Stimulated activated CD8-positive, alpha-beta memory T cell treated with anti-CD3 and anti-CD28 coated beads, Interleukin-7, amount 100 ng/mL, for 48 hours (primary cell): ENCODE measurements around the gene CLDN14.

Experiments
- DNase-seq, 2 donors: peaks; one replicate each; pipeline ENCODE4 v3.0.0-alpha.2; 2020; ENCODE audit warnings: low read depth in 1 of 2; ENCODE audit errors: extremely low read depth in 1 of 2

CLDN14 gene

DNA sequence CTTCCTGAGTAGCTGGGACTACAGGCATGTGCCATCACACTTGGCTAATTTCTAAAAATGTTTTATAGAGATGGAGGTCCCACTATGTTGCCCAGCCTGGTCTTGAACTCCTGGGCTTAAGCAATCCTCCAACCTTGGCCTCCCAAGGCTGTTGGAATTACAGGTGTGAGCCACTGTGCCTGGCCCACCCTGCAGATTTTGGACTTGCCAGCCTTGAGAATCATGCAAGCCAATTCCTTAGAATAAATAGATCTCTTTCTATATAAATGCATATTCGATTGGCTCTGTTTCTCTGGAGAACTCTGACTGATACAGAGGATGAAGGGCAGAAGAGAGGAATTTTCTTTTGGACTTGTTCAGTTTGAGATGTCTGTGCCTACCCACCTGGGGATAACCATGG lies 6.7 kb downstream of the CLDN14 start:
- no peak for DNase-seq

DNA sequence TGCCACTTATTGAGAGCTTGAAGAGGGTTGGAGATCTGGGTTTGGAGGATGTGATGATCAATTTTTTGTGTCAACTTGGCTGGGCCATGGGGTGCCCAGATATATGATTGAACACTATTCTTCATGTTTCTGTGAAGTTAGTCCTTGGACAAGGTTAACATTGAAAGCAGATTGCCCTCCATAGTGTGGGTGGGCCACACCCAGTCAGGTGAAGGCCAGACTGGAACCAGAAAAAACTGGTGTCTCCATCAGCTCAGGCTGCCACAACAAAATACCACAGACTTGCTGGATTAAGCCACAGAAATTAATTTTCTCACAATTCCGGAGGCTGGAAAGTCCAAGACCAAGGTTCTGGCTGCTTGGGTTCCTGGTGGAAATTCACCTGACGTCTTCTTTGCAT lies 7.5 kb downstream of the CLDN14 start:
- no peak for DNase-seq

DNA sequence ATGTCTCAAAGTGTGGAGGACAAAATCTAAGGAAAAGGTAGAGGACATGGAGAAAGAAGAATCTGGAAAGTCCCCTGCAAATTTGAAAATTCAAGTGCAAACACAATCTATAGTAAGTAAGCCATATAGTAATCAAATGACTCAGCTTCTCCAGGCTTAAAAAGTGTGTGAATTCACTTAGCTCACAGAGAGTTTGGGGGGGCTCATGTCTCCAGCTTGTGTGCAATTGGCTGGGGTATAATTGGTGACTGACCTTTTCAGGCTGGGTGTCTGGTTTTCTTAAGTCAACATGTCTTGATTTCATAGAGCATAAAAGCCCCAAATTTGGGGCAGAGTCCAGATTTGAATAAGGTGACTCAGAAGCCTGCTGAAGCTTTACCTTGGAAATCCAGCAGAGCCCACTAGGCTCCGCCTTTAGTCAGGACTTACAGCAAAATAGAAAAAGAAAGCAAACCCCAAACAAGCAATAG lies 8.6 kb downstream of the CLDN14 start:
- no peak for DNase-seq

DNA sequence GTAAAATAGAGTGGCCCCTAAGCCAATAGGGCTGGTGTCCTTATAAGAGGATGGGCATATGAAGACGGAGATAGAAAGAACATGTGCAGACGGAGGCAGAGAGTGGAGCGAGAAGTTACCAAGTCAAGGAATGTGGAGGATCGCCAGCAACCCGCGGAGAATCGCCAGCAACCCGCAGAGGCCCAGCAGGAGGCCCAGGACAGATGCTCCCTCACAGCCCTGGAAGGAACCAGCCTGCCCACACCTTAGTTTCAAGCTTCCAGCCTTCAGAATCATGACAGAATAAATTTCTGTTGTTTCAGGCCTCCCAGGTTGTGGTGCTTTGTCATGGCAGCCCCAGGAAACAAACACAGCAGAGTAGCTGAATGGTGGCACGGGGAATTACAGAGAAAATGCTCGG lies 9.6 kb downstream of the CLDN14 start:
- DNase-seq, result no peak

DNA sequence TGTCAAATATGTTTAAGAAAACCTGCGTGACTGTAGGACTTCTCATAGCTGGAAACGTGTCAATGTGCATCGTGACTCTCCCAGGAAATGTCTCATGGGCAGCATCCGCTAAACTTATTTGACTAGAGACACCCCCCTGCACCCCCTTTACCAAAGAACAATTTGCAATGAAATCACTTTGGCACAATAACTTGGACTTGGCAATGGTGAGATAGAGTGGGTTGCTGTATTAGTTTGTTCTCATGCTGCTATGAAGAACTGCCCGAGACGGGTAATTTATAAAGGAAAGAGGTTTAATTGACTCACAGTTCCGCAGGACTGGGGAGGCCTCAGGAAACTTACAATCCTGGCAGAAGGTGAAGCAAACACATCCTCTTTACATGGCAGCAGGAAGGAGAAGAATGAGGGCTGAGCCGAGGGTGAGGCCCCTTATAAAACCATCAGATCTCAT lies 13.8 kb downstream of the CLDN14 start:
- DNase-seq, result no peak

DNA sequence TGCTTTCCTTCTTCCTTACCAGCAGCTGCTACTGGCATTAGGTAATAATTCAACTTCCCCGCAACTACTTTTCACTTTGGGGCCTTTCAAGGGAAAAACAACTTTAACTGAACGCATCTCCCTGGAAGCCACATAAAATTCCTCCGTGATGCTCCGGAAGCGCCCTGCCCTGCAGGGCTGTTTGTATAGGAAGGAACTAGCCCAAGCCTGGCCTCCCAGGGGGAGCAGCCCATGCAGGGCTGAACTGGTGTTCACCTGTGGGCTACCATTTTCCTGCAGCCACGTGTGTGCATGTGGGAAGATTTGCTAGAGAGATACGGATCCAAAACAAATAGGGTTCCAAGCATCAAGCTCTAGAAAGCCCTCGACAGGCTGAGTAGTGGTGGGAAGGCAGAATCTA lies 14.4 kb downstream of the CLDN14 start:
- DNase-seq, result no peak

DNA sequence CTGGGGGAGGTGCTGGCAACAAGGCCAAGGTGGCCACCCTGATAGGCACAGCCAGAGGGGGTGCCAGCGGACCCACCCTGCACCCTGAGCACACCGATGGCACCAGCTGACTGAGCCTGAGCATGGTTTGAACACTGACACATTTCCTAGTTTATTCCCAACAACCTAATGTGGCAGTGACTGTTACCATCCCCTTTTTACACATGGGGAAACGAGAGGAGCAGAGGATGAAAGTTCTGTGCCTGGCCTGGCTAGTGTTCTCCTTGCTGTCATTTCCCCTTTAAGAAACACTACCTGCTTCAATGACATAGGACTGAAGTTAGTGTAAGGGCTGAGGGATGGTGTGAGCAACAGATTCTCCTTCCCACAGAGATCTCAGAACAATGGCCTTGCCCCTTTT lies 15.3 kb downstream of the CLDN14 start:
- DNase-seq, result no peak

DNA sequence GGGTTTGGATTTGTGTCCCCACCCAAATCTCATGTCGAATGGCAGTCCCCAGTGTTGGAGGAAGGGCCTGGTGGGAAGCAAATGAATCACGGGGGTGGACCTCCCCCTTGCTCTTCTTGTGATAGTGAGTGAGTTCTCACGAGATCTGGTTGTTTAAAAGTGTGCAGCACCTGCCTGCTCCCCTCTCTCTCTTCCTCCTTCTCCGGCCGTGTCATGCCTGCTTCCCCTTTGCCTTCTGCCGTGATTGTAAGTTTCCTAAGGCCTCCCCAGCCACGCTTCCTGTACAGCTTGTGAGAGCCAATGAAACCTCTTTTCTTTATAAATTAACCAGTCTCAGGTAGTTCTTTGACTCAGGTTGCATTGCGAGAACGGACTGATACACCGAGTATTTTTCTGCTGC lies 15.9 kb downstream of the CLDN14 start:
- DNase-seq, result no peak

DNA sequence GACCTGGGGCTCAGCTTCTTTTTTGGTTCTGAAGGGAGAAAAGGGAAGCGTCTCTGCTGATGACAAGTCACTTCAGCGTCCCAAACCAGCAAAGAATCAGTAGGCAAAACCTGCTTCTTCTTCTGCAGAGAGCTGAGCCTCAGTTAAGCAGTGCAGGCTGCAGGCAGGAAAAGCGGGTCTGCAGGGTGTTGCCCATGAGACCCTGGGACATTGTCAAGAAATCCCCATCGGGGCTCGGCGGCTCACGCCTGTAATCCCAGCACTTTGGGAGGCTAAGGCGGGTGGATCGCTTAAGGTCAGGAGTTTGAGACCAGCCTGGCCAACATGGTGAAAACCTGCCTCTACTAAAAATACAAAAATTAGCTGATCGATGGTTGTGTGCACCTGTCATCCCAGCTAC lies 16.7 kb downstream of the CLDN14 start:
- DNase-seq, result no peak

DNA sequence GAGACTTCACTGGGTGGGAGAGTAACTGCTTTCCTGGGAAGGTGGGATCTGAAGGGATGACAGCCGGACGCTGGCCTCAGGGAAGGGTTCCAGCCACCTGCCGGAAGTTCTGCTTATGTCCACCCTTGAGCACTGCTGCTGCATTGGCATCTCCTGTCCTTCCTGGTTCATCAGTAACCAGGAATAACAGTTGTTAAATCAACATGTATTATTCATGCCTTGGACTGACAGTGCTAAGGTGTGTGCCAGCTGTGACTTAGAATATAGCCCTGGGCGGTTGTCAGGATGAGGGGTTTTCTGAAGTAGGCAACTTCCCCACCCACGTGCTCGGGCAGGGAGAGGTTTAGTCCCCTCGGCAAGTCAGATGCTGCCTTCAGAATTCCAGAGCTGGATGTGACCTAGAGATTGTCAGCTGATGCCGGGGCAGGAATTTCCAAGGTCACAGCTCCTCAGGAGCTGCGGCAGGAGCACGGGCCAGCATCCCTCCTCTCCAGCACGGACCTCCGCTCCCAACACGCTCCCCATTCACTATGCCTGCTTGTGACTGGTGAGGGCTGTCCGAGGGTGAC lies 17.9 kb downstream of the CLDN14 start:
- no peak for DNase-seq

DNA sequence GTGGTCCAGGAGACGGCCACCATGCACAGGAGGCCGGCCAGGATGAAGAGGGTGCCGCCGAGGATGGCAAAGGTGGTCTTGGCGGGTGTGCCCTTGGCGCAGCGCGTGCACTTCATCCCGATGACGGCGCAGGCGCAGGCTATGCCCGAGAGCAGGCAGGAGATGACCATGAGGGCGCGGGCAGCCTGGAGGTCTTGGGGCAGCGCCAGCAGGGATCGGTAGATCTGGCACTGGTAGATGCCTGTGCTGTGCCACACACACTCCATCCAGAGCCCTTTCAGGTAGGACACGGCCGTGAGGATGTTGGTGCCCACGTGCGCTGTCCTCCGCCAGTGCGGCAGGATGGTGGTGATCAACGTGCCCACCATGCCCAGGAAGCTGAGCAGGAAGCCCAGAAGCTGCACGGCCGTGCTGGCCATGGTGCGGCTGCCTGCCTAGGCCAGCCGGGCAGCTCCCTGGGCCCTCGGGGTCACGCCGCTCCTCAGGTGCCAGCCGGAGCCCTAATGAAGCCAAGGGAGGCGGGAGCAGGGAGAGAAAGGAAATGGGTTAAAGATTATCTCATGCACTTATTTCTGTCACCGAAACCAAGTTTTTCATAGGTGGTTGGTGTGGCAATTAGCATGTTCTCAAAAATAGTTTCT lies 18.5 kb downstream of the CLDN14 start:
- no peak for DNase-seq

DNA sequence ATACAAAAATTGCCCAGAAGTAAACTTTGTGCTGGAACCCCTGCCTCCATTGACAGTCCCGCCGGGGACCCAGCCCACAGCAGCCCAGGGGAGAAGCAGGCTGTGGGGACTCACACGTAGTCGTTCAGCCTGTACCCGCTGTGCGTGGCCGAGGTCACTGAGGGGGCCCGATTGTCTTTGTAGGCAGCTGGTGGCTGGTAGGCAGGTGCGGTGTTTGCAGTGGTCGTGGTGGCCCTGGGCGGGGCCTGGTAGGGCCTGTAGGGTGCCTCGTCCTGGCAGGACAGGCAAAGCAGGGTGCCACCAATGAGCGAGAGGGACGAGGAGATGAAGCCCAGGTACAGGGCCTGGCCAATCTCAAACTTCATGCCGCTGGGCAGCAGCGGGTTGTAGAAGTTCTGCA lies 19.1 kb downstream of the CLDN14 start:
- no peak for DNase-seq

DNA sequence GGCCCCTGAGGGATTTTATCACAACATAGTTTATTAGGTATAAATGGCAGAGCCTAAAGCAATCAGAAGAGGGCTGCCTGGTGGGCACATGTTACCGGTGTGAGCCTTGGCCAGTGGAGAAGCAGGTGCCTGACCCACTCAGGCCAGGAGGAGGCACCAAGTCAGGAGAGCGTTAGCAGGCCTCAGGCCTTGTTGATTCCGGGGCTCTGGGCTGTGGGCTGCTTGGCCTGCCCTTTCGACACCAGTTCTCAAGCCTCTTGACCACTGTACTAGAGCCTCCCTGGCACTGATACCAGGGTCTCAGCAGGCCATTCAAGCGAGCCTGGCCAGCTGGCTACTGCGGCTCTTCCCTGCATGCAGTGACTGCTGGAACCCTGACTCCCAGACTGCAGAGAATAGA lies 20.8 kb downstream of the CLDN14 start:
- DNase-seq, result no peak

DNA sequence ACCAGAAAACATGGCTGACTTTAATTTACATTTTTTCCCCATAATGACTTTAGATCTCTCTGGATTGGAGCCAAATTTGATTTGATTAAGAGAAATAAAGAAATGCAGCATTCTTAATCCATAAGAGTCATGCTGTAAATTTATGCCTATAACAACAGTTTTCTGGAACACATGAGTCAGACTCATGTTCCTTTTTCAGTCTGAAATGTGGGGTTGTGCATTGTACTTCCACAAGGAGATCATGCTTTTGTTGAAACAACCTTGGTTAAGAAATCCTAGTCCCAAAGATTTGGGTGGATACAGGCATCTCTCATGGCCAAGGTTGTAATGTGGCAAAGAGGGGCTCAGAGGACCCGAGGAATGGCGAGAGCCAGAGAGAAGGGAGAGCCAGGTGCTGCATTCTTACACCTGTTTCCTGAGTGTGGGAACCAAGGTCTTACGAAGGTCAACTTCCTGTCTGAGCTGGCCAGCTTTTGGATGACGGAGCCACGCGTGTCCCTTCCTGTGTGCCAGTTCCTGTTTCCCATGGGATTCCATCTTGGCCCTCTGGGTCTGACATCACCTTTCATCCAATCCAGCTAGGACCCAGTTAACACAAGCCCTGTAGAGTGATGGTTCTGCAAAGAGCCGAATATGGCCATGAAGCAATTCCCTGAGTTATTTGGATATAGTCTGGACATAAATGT lies 23.1 kb downstream of the CLDN14 start:
- no peak for DNase-seq

DNA sequence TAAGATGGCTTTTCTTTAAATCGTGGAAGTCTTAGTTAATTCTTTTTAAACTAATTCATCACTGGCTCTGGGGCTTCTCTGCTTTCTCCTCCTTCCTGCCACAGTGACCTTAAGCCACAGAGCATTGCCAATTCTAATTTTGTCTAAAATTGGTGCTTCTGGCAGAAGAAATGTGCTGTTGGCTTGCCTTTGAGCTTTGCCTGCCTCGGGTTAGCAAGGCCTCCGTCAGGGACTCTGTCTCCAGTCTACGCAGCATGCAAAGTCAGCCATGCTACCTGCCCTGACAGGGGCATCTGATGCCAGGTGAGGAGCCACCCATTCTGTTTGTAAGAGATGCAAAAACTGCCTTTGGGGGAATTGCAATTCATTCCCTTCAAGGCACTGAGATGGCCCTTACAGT lies 25.2 kb downstream of the CLDN14 start:
- no peak for DNase-seq

DNA sequence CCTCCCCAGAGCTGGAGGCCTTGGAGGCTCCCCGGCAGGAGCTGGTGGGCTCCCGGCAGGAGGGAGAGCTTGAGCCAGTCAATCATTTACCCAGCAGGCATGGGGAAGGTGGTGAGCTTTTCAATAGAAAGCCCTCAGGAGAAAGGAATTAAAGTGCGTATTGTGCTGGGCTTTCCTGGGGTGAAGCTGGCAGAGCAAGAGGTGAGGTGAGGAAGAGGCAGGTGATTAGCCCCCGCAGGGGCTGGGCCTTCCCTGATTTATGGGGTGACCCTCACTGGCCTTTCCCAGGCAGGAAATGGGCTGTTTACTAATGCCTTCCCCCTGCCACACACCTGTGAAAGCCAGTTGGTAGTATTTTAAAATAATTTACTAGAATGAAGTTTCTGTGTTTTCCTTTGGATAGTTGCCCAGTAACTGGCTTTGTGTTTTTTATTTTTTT lies 25.8 kb downstream of the CLDN14 start:
- no peak for DNase-seq

DNA sequence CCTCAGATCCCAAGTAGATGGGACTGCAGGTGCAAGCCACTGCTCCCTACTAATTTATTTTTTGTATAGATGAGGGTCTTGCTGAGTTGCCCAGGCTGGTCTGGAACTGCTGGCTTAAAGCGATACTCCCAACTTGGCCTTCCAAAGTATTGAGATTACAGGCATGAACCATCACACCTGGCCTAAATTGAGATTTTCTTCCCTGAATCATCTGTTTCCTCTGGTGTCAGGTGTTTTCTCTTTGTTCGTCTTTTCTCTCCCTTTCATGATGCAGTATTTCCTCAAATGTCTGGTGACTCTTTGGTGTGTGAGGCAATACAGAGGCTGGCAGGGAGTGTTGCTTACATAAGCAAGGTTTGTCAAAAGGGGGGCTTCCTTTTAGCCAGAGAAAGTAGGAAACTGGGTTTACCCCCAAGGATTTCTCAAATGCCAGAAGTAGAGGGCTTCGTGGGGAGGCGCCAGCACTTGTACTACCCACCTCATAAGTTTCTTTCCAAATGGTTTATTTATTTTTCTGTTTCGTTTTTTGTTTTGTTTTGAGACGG lies 27.6 kb downstream of the CLDN14 start:
- DNase-seq, result no peak

DNA sequence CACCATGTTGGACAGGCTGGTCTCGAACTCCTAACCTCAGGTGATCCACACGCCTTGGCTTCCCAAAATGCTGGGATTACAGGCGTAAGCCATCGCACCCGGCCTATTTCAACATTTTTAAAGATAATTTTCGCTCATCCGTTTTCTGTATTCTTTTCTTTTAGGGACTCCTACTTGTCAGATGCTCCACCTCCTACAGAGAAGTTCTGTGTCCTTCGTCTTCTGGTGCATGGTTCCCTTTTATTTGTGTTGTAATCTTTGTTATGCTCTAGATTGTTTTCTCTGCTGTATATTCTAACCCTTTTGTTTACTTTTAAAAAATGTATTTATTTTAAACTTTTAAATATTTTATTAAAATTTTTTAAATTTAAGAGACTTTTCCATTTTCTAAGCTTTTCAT lies 28.4 kb downstream of the CLDN14 start:
- DNase-seq, result no peak

DNA sequence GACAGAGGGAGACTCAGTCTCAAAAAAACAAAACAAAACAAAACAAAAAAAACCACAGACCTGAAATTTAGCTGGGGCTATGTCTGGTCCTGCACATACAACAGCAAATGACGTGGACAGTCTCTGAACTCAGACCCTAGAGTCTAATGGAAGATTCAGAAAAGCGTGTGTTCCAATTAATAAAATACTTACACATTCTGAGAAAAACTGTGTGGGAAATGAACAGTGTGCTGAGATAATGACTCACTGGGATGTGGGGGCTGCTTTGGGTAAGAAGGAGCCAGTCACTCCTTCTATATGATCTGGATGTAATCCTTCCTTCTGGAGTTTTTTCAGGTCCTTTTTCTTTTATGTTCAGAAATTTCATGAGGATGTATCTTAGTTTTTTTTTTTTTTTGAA lies 29.4 kb downstream of the CLDN14 start:
- no peak for DNase-seq

DNA sequence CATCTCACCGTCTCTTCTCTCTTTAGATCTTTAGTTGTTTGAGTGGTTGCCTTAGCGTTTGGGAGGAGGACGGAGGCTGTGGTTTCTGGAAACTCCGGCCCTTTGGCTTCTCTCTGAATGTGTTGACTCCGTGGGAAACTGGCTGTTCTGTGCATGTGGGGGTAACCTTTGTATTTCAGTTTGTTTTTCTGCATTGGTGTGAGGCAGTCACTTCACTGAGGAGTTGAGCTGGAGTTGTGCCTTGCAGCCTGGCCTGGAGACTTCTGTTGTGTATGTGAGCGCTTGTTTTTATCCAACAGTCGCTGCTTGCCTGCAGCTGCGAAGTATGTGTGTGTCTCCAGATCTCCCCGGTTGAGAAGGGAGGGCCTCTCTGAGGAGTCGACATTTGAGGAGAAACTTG lies 33.6 kb downstream of the CLDN14 start:
- no peak for DNase-seq

DNA sequence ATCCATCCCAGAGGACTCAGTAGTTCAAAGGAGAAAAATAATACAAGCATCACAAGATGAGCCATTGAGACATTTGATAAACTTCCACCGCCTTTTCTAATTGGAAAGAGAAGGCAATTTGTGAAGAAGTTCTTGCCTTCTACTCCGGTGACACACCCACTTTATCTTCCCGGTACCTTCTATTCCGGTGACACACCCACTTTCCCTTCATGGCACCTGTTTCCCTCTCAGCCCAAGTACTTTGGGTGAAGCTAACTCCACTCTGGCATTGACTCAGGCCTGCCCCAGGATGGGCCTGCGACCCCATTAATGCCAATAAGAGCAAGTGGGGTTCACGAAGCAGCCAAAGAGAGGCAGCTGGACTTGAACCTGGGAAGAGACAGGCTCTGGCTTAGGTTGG lies 38.2 kb downstream of the CLDN14 start:
- no peak for DNase-seq

DNA sequence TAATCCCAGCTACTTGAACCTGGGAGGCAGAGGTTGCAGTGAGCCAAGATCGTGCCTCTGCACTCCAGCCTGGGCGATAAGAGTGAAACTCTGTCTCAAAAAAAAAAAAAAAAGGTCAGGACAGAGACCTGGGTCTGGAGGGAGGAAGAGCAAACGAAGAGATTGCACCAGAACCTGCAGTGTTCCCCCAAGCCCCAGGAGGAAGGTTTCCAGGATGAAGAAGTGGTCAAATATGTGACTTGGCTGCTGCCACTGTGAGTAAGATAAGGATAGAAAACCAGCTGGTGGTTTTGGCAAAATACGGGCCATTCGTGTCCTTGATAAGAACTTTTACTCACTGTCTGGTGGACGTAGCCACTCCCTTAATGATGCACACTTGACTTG lies 42.2 kb downstream of the CLDN14 start:
- no peak for DNase-seq
